NOMO-1 (cell line): ENCODE data around the gene AQP10.
"Not testable (repeated sequence)": the region's sequence is repeated elsewhere in the genome, so short reads cannot be mapped to it uniquely, and the experiment has no call there.

Experiments
- DNase-seq, 2 experiments: peaks; one replicate each; lab custom pipeline; 2025; ENCODE audit not compliant: unreplicated experiment in 2 of 2; lab: John Stamatoyannopoulos, UW

AQP10 gene

DNA sequence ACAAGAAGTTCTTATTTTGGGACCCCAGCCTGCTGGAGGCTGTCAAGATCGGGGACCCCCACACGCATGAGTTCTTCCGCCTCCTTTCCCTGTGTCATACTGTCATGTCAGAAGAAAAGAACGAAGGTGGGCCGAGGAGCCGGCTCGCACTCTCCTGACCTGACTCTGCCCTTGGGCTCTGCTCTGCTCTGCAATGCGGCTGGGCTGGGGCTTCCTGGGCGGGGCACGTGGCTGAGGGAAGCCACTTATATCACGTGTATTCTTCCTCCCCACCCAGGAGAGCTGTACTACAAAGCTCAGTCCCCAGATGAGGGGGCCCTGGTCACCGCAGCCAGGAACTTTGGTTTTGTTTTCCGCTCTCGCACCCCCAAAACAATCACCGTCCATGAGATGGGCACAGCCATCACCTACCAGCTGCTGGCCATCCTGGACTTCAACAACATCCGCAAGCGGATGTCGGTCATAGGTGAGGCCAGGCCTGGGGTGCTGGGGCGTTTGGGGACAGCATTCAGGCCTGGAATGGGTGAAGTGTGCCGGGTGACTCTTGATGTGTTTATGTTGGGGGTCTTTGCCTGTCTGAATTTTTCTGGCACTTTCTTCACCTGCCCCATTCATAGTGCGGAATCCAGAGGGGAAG, 22.1 kb downstream of the AQP10 start:
- no peak for DNase-seq

DNA sequence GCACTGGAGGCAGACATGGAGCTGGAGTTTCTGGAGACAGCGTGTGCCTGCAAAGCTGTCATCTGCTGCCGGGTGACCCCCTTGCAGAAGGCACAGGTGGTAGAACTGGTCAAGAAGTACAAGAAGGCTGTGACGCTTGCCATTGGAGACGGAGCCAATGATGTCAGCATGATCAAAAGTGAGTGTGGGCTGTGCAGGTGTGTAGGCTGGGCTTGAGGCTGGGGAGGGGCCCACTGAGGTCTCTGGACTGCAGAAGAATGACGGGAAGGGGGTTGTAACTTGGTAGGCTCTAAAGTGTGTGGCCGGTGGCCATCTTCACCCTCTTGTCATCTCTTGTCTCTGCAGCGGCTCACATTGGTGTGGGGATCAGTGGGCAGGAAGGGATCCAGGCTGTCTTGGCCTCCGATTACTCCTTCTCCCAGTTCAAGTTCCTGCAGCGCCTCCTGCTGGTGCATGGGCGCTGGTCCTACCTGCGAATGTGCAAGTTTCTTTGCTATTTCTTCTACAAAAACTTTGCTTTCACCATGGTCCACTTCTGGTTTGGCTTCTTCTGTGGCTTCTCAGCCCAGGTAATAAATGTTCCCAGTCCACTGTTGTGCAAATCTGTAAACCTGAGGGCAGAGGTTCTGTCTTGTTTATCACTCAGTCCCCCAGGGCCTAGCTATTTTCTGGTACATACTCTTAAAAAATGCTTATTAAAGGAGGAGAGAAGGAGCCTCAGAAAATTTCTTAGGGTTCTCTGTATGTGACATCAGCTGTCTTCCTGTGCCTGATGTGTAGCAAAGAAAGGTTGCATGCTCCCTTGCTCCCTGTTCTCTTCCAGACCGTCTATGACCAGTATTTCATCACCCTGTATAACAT, 24.3 kb downstream of the AQP10 start:
- DNase-seq: no peak

DNA sequence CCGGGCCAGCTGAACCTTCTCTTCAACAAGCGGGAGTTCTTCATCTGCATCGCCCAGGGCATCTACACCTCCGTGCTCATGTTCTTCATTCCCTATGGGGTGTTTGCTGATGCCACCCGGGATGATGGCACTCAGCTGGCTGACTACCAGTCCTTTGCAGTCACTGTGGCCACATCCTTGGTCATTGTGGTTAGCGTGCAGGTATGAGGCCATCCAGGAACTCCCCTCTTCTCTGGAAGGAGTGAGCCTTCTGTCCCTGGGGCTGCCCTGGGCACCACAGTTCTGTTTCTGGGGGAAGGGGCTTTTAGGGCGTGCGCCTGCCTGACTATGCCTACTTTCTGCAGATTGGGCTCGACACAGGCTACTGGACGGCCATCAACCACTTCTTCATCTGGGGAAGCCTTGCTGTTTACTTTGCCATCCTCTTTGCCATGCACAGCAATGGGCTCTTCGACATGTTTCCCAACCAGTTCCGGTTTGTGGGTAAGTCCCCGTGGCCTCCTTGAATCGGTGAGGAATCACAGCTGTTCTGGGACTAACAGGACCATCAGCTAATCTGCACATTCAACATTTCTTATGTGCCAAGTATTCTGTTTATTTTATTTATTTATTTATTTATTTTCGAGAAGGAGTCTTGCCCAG, 25.5 kb downstream of the AQP10 start:
- no peak for DNase-seq

DNA sequence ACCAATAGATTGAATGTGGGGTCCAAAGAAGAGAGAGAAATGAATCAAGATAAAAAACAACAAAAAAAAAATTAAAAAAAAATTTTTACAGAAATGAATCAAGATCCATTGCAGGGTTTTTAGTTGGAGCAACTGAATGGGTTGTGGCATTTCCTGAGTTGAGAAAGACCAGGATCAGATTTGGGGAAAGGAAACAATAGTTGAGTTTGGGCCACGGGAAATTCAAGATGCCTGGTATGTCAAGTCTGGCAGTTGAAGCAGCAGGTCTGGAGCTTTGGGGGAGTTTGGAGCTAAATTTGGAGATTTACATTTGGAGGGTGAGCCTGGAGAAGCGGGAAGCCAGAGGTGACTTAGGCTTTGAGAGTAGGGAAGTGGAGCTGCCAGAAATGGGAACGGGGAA, 27.1 kb downstream of the AQP10 start:
- DNase-seq: no peak

DNA sequence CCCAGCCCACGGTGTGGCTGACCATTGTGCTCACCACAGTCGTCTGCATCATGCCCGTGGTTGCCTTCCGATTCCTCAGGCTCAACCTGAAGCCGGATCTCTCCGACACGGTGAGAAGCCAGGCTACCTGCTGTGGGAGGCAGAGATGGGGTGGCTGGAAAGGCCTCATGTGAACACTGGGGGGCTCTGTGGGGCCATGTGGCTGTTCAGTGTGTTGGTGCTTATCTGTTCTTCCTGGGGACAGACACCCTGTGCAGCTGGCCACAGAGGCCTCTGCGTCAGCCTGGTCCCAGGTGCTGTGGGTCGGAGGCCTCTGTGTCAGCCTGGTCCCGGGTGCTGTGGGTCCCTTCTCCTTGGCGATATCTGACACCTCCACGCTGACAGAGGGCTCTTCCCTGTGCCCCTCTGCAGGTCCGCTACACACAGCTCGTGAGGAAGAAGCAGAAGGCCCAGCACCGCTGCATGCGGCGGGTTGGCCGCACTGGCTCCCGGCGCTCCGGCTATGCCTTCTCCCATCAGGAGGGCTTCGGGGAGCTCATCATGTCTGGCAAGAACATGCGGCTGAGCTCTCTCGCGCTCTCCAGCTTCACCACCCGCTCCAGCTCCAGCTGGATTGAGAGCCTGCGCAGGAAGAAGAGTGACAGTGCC, 27.7 kb downstream of the AQP10 start:
- no peak for DNase-seq

DNA sequence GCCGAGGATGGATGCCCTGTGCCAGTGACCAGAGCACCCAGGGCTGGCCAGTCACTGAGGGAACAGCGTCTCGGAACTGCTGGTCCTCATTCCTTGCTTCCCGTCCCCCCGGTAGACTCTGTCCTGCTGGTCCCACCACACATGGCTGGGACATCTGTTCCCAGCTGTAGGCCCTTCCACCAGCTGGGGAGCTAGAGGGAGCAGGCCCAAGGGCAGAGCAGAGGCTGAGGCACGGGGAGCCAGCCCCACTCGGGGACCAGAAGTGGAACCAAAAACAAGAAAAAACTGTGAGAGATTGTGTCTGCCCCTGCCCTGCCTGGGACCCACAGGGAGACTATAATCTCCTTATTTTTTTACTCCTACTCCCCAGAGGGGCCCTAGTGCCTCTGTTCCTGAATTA, 28.2 kb downstream of the AQP10 start:
- DNase-seq: no peak

DNA sequence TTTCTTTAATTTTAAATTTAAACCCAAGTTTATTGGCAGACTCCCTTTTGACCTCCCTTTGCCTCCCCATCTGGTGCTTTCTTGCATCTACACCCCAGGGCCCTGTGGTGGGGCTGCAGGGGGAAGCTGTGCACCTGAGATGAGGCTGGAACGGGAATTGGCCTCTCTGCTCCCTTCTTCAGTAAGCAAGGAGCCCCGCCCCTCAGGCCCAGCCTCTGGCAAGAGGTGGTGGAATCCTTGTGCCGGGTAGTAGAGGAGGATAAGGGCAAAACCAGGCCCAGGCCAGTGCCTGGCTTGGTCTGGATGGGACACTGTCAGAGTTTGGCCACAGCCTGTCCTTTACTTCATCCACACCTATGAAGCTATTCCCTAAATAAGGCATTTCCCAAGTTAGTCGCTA, 29.5 kb downstream of the AQP10 start:
- DNase-seq: no peak

DNA sequence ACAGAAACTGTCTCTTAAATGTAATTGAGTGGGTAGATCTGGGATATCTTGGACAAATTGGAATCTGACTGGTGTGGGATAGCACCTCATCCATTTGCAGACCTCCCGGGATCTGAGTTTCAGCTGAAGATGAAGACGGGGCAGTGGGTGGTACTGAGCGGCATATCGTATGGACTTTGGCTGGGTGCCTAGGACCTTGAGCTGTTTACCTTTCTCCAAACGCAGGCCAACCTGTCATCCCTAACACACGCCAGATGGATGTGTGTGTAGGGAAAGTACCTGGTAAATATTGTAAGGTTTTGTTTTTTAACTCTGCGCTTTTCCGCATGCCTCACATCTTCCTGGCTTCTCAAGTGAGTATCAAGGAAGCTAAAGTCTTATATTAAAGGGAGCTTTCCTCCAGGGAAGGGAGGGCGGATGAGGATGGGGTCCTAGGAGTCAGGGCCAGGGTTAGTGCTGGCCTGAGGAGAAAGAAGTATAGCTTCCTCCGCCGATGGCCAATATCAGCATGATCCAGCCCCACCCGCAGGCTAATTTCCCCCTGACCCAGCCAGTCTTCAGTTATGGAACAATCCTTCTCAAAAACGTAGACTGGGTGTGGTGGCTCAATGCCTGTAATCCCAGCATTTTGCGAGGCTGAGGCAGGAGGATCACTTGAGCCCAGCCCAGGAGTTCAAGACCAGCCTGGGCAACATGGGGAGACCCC, 30.6 kb downstream of the AQP10 start:
- no peak for DNase-seq

DNA sequence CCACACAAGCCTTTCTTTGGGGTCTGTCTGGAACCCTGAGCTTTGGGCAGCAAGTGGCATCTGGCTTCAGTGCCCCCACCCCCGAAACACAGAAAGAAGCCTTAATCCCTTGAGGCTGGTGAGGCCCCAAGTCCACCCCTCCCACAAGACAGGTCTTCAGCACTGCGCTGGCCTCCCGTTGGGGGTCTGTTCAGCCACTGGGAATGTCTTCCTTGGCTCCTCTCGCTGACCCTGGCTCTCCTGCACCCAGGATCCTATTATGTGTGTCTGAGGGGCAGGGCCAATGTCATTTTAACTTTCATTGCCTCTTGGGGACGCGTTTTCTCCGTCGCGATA, 31.3 kb downstream of the AQP10 start:
- no peak for DNase-seq

DNA sequence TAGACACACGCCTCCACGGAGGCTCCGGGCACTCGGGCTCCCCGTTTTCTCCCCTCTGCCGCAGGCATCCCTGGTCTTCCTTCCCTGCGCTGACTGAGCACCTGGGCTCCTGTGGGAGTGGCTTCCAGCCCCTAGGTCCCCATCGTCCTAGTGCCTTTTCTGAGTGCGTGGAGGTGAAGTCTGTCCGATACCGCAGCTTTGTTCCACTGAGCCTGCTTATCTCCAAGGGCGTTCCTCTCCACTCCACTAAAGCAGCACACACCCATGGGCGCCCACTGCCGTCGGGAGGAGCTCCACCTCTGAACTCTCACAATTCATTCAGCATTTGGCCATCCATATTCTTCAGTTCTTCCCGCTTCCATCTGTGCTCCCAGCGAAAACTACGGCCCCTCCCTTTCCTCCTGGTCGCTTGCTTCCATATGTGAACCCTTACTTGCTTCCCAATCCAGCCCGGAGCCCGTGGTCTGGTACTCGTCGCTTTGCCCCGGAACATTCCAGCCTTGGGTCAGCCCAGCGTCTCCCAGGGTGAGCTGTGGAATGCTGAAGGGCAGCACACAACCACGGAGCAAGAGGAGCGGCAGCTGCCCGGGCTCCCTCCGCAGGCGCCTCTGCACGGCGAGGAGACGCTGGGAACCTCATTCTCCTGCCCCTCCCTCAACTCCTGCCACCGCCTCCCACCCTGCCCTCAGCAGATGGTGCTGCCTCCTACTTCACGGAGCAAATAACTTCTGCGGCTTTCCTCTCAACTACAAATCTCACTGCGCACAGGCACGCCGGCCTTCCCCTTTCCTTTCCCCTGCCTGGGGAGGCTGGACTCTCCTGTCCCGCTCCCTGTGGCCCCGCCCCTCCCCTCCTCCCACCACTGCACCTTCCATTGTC, 31.9 kb downstream of the AQP10 start:
- peak; percentile 39 to 62 for DNase-seq

DNA sequence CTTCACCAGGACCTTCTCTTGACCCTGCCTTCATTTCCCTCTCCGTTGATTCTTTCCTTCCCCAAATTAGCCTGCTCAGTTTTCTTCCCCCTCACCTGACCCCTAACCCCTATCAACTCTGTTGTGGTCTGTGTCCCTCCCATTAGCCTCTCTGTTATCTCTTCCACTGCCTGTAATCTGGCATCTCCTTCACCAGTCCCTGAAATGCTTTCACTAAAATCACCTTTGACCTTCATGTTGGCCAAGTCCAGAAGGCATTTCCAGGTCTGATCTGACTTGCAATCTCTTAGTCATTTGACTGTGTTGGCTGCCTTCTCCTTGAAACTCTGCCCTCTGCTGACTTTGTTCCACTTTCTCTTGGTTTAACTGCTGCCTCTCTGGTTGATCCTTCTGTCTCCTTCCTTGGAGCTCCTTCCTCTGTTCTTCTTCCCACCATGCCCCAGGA, 32.6 kb downstream of the AQP10 start:
- DNase-seq: peak; percentile 44 to 79

DNA sequence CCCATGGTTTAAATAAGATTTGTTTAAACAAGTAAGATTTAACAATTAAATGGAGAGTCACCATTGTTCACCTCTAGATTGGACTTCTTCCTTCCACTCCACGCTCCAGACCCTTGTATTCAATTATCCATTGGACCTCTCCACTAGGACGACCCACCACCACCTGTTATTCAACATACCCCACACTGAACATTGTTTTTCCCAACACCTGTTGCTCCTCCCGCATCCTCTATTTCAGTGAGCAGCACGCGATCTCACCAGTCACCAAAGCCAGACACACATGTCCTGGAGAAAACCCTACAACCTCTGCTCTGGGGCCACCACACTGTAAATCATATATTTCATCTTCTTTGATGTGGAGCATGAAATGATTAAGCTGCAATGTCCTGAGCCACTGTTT, 33.1 kb downstream of the AQP10 start:
- DNase-seq: no peak

DNA sequence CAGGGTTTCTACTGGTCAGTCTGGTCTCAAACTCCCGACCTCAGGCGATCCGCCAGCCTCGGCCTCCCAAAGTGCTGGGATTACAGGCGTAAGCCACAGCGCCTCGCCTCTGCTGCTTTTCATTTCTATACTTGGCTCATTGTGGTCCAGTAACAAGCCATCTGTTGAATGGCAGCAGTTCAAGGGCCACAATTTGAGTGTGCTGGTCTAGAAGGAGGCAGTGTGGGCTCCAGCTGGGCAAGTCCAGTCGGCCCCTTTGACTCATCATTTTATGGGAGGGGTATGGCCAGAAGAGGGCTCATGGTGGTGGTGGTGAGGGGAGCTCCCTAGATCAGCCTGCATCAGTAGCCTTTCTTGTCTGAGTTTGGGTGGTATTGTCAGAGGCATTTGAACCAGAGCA, 37.6 kb downstream of the AQP10 start:
- no peak for DNase-seq

DNA sequence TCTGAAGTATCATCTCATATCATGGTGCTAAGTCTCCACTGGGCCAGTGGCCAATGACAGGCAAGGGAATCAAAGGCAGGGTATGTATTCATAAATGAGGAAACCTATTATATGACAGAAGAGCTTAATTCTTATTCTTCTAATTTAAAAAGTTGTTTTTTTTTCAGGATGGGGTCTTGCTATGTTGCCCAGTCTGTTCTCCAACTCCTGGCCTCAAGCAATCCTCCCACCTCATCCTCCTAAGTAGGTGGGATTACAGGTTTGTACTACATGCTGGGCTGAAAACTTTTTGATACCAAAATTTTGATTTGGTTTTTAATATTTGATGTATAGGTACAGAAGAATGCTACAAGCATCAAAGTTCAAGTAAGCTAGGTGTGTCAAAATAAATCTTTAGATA, 39.4 kb downstream of the AQP10 start:
- DNase-seq: no peak

DNA sequence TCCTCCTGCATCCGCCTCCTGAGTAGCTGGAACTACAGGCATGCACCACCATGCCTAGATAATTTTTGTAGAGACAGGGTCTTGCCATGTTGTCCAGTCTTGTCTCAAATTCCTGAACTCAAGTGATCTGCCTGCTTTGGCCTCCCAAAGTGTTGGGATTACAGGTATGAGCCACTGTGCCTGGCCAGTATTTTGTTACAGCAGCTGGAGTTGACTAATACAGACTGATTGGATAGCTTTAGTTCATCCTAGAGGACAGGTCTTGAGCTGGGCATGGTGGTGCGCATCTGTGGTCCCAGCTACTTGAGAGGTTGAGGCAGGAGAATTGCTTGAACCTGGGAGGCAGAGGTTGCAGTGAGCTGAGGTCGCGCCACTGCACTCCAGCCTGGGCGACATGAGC, 40.0 kb downstream of the AQP10 start:
- not testable (repeated sequence) for DNase-seq

DNA sequence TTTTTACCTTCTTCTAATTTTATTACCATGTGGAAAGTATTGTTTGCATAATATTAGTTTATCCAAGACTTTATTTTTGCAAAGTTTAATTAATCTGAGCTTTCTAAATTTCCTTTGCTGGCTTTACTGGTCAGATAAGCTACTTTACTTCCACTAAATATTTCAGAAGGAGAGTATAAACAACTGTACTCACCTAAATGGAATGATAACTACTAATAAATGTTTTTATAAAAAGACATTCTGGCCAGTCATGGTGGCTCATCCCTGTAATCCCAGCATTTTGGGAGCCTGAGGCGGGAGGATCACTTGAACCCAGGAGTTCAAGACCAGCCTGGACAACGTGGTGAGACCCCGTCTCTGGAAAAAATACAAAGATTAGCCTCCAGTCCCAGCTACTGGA, 40.5 kb downstream of the AQP10 start:
- no peak for DNase-seq

DNA sequence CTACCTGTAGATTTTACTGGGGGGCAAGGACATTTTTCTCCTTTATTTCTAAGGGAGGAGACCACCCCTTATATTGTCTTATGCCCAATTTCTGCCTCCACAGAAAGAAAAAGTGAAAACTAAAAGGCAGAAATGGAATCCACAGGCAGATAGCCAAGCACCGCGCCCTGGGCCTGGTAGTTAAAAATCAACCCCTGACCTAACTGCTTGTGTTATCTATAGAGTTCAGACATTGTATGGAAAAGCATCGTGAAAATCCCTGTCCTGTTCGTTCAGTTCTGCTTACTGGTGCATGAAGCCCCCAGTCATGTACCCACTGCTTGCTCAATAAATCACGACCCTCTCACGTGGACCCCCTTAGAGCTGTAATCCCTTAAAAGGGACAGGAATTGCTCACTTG, 50.5 kb downstream of the AQP10 start:
- DNase-seq: no peak

DNA sequence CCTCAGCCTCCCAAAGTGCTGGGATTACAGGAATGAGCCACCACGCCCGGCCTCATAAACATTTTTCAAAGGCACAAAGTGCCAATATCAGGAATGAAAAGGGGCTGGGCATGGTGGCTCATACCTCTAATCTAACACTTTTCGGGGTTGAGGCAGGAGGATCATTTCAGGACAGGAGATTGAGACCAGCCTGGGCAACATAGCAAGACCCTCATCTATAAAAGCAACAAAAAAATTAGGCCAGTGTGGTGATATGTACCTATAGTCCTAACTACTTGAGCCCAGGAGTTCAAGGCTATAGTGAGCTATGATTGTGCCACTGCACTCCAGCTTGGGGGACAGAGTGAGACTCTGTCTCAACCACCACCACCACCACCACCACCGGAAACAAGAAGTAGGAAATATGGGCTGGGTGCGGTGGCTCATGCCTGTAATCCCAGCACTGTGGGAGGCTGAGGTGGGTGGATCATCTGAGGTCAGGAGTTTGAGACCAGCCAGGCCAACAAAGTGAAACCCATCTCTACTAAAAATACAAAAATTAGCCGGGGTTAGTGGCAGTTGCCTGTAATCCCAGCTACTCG, 53.0 kb downstream of the AQP10 start:
- peak in 1 of 2 experiments; percentile 26 for DNase-seq
